GM12892 (cell line): ENCODE measurements around the gene TJP1.

ENCODE experiments used
- POLR2A ChIP-seq: IDR thresholded peaks from 2 replicates; pipeline ENCODE4 v1.6.1; 2011; ENCODE audit warnings: low read depth, low read length, control low read depth
- TAF1 ChIP-seq: IDR thresholded peaks from 2 replicates; pipeline ENCODE4 v1.6.1; 2011; ENCODE audit warnings: low read depth, mild to moderate bottlenecking, control low read depth, low read length, borderline replicate concordance

GRCh38 chr15:29813009-29813408, 9.3 kb downstream of the TJP1 start:
- TF ChIP-seq POLR2A (no peak), TAF1 (no peak)
